HCT116 (cell line): ENCODE measurements around the gene INO80C. TPM values are rescaled to one million over a fixed set of nuclear protein-coding genes. Genes with fewer than 3 reads are reported as not detected.
A peak's percentile ranks its signal among the peaks of the same experiment; 100 is the strongest.

Experiments
- ATAC-seq: fragments of 200-7000 bp; cut with Tn5 transposase; 2 replicates; pipeline ENCODE4 v1.9.1; 2020; ENCODE audit warnings: mild to moderate bottlenecking, moderate library complexity
- BruUV-seq: library from RNA; stranded (reverse); fragments of 400-500 nt; replicated peaks from 2 replicates; lab custom pipeline; 2021; lab: Mats Ljungman, UMichigan
- CTCF ChIA-PET: fragments of 300-600 bp; sonication (Branson Sonifier 250); formaldehyde crosslinking; loops from one replicate; lab custom pipeline; 2021; ENCODE audit warnings: antibody characterized with exemption; lab: Charles Lee
- POLR2A ChIA-PET: fragments of 300-600, 350-600 bp; sonication (Branson Sonifier 250); formaldehyde crosslinking; loops from one replicate; lab custom pipeline; 2021; ENCODE audit warnings: antibody characterized with exemption; lab: Charles Lee
- RAD21 ChIA-PET, 2 experiments: fragments of 300-600 bp; sonication (Branson Sonifier 250); formaldehyde crosslinking; loops; one replicate each; lab custom pipeline; 2023; ENCODE audit warnings: low total read pairs in 2 of 2; ENCODE audit not compliant: uncharacterized antibody in 2 of 2, unreplicated experiment in 2 of 2, low non-redundant PET in 1 of 2; lab: Charles Lee
- DNase-seq: peaks from one replicate; pipeline ENCODE4 v3.0.0-alpha.2; 2010; ENCODE audit warnings: low read depth, low spot score
- H2AFZ ChIP-seq: fragments of 200-600 bp; shearing (Covaris generic), sonication (generic); 2 replicates; pipeline ENCODE4 v1.6.1; 2017; ENCODE audit warnings: low read depth, mixed run types, mixed read lengths, antibody characterized with exemption, low read length; ENCODE audit not compliant: poor library complexity, severe bottlenecking
- H3K27ac ChIP-seq: 2 replicates; pipeline ENCODE4 v1.5.1; 2012; ENCODE audit warnings: low read depth, low read length
- H3K27me3 ChIP-seq: fragments of 200-600 bp; sonication (generic); 2 replicates; pipeline ENCODE4 v1.6.1; 2016; ENCODE audit warnings: mixed run types, low read length, mixed read lengths; ENCODE audit not compliant: insufficient read depth
- H3K36me3 ChIP-seq, 2 experiments: fragments of 200-500 bp in 1 of 2; fragments of 200-600 bp in 1 of 2; sonication (Bioruptor generic) in 1 of 2; sonication (generic) in 1 of 2; 2 replicates each; pipeline versions ENCODE4 v1.5.1 to v1.6.1; 2014 to 2016; ENCODE audit warnings: low read length in 2 of 2, inconsistent platforms in 1 of 2, mixed read lengths in 1 of 2, mixed run types in 1 of 2; ENCODE audit not compliant: insufficient read depth in 2 of 2, control insufficient read depth in 1 of 2
- H3K4me1 ChIP-seq, 2 experiments: fragments of 200-600 bp in 1 of 2; sonication (generic) in 1 of 2; 2 replicates each; pipeline versions ENCODE4 v1.5.1 to v1.6.1; 2012 to 2017; ENCODE audit warnings: low read length in 2 of 2, inconsistent platforms in 1 of 2, mild to moderate bottlenecking in 1 of 2, mixed read lengths in 1 of 2, mixed run types in 1 of 2, moderate library complexity in 1 of 2; ENCODE audit not compliant: insufficient read depth in 2 of 2, control insufficient read depth in 1 of 2
- H3K4me2 ChIP-seq: fragments of 200-600 bp; sonication (generic); 2 replicates; pipeline ENCODE4 v1.6.1; 2017; ENCODE audit warnings: mixed run types, low read length, mixed read lengths
- H3K4me3 ChIP-seq, 2 experiments: fragments of 200-600 bp in 1 of 2; sonication (generic) in 1 of 2; replicated peaks in 1 of 2; 2 replicates each; pipeline ENCODE4 v1.5.1; 2011 to 2016; ENCODE audit warnings: low read length in 2 of 2, control low read depth in 1 of 2, low read depth in 1 of 2, mild to moderate bottlenecking in 1 of 2, mixed read lengths in 1 of 2, mixed run types in 1 of 2
- H3K79me2 ChIP-seq: fragments of 200-600 bp; sonication (generic); 2 replicates; pipeline ENCODE4 v1.6.1; 2017; ENCODE audit warnings: mild to moderate bottlenecking, mixed run types, low read length, moderate library complexity, mixed read lengths; ENCODE audit not compliant: insufficient read depth
- H3K9ac ChIP-seq: fragments of 200-600 bp; sonication (generic); 2 replicates; pipeline ENCODE4 v1.6.1; 2016; ENCODE audit warnings: low read length, mixed read lengths
- H3K9me2 ChIP-seq: fragments of 200-600 bp; sonication (generic), shearing (Covaris generic); 2 replicates; pipeline ENCODE4 v1.6.1; 2017; ENCODE audit warnings: mixed run types, mild to moderate bottlenecking, moderate library complexity; ENCODE audit not compliant: insufficient read depth
- H3K9me3 ChIP-seq, 2 experiments: fragments of 200-500 bp in 1 of 2; fragments of 200-600 bp in 1 of 2; sonication (Bioruptor generic) in 1 of 2; sonication (generic) in 1 of 2; 2 replicates each; pipeline ENCODE4 v1.6.1; 2014 to 2017; ENCODE audit warnings: low read length in 2 of 2, mixed read lengths in 2 of 2, inconsistent platforms in 1 of 2, low read depth in 1 of 2, mild to moderate bottlenecking in 1 of 2, mixed run types in 1 of 2, moderate library complexity in 1 of 2; ENCODE audit not compliant: control insufficient read depth in 1 of 2, insufficient read depth in 1 of 2
- H4K20me1 ChIP-seq: fragments of 200-600 bp; sonication (generic), shearing (Covaris generic); 2 replicates; pipeline ENCODE4 v1.6.1; 2017; ENCODE audit warnings: mixed run types, mild to moderate bottlenecking, moderate library complexity; ENCODE audit not compliant: insufficient read depth
- EZH2phosphoT487 ChIP-seq: fragments of 200-600 bp; IDR thresholded peaks from 2 replicates; pipeline ENCODE4 v1.6.1; 2018; ENCODE audit warnings: antibody characterized with exemption, borderline replicate concordance
- JUND ChIP-seq: IDR thresholded peaks from 2 replicates; pipeline ENCODE4 v1.6.1; 2012
- ZNF274 ChIP-seq: fragments of 200-500 bp; sonication (Bioruptor generic); IDR thresholded peaks from 2 replicates; pipeline ENCODE4 v1.6.1; 2014; ENCODE audit warnings: mild to moderate bottlenecking, low read depth, low read length, inconsistent platforms
- intact Hi-C: fragments of 100-400 bp; cut with micrococcal nuclease; formaldehyde crosslinking; loops from 2 replicates; pipeline ENCODE4 v1.10.0; 2022
- total RNA-seq: library from RNA; stranded (reverse); gene quantifications from one replicate; pipeline ENCODE4 v1.2.1, GENCODE V29; 2021; ENCODE audit not compliant: unreplicated experiment
- TF ChIP-seq, protein P1 (sequence below): IDR thresholded peaks from 2 replicates; pipeline ENCODE4 v1.6.1; 2012; ENCODE audit warnings: low read depth
- TF ChIP-seq, protein P2 (sequence below): IDR thresholded peaks from 2 replicates; pipeline ENCODE4 v1.6.1; 2012
- TF ChIP-seq, protein P3 (sequence below), 3 experiments: fragments of 200-600 bp in 1 of 3; sonication (generic) in 1 of 3; IDR thresholded peaks in 2 of 3; conservative IDR thresholded peaks in 1 of 3; 2 replicates each; pipeline ENCODE4 v1.5.1; 2012 to 2017; ENCODE audit warnings: low read depth in 2 of 3, low read length in 2 of 3, antibody characterized with exemption in 1 of 3, borderline replicate concordance in 1 of 3, control low read depth in 1 of 3, mild to moderate bottlenecking in 1 of 3, mixed read lengths in 1 of 3, mixed run types in 1 of 3, moderate library complexity in 1 of 3; ENCODE audit not compliant: insufficient read depth in 1 of 3

Gene INO80C
- total RNA-seq, 1 experiment from 2014 or later, result 30.7 TPM

GRCh38 chr18:35463827-35464226 is 33.9 kb downstream of the INO80C start:
- ChIA-PET POLR2A (interaction anchor here (0.7 kb wide), 1 partner anchor 10 kb away, joined by 3 read pairs; no protein-coding TSS in a partner anchor), RAD21 (no interaction called here)
- no peaks in the 10 kb centered on the region for H3K9me2 ChIP-seq
- DNase-seq (no peak), ATAC-seq (no peak)
- no TSS peak for BruUV-seq
- intact Hi-C loops, result no loop called here
- no peak overlapping the region for H3K4me3 ChIP-seq
- peaks cover 19 to 29% of the 10 kb centered on the region in 2 experiments for H3K4me1 ChIP-seq
- H3K27ac ChIP-seq, result no peak overlapping the region
- H3K36me3 ChIP-seq, result no peaks in the 10 kb centered on the region
- no peaks in the 10 kb centered on the region for H3K9me3 ChIP-seq
- H2AFZ ChIP-seq, result no peak overlapping the region
- no peaks in the 10 kb centered on the region for H4K20me1 ChIP-seq
- no peaks in the 10 kb centered on the region for H3K27me3 ChIP-seq
- H3K9ac ChIP-seq, result no peak overlapping the region
- TF ChIP-seq, protein P1, sequence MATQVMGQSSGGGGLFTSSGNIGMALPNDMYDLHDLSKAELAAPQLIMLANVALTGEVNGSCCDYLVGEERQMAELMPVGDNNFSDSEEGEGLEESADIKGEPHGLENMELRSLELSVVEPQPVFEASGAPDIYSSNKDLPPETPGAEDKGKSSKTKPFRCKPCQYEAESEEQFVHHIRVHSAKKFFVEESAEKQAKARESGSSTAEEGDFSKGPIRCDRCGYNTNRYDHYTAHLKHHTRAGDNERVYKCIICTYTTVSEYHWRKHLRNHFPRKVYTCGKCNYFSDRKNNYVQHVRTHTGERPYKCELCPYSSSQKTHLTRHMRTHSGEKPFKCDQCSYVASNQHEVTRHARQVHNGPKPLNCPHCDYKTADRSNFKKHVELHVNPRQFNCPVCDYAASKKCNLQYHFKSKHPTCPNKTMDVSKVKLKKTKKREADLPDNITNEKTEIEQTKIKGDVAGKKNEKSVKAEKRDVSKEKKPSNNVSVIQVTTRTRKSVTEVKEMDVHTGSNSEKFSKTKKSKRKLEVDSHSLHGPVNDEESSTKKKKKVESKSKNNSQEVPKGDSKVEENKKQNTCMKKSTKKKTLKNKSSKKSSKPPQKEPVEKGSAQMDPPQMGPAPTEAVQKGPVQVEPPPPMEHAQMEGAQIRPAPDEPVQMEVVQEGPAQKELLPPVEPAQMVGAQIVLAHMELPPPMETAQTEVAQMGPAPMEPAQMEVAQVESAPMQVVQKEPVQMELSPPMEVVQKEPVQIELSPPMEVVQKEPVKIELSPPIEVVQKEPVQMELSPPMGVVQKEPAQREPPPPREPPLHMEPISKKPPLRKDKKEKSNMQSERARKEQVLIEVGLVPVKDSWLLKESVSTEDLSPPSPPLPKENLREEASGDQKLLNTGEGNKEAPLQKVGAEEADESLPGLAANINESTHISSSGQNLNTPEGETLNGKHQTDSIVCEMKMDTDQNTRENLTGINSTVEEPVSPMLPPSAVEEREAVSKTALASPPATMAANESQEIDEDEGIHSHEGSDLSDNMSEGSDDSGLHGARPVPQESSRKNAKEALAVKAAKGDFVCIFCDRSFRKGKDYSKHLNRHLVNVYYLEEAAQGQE, result no peak
- TF ChIP-seq EZH2phosphoT487, result no peak
- TF ChIP-seq, all 23 proteins: peak for 0
- CTCF ChIA-PET, result no interaction called here
- no peak overlapping the region for H3K4me2 ChIP-seq
- no peaks in the 10 kb centered on the region for H3K79me2 ChIP-seq

DNA sequence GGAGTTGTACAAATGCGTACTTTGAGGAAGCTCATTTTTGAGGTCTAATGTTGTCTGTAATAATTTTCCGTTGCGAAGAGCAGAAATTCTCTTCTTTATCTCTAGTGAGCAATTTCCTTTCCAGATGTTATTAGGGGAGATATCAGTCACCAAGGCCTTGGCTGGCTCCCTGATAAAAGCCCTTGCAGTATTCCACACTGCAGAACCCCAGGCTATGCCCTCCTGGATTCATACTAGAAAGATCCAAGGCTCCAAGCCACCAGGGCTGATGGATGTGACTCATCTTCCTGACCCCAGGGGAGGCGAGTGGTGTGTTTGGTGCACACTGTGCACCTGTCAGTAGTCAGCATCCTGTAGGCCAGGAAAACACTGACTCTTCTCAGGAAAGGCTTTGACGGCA is 34.7 kb downstream of the INO80C start:
- Histone ChIP-seq H3K27me3 (no peaks in the 10 kb centered on the region), H3K4me2 (no peak overlapping the region), H3K9ac (no peak overlapping the region), H3K27ac (no peak overlapping the region), H4K20me1 (no peaks in the 10 kb centered on the region), H3K9me2 (no peaks in the 10 kb centered on the region), H3K4me3 (no peak overlapping the region), H3K36me3 (no peaks in the 10 kb centered on the region), H2AFZ (no peak overlapping the region), H3K9me3 (no peaks in the 10 kb centered on the region), H3K4me1 (peaks cover 26 to 36% of the 10 kb centered on the region in 2 experiments), H3K79me2 (no peaks in the 10 kb centered on the region)
- peak; percentile 25; the same call in 1 of the 2 replicates for ATAC-seq
- intact Hi-C loops, result no loop called here
- POLR2A ChIA-PET, result no interaction called here
- DNase-seq, result no peak
- TF ChIP-seq JUND, result peak; percentile 20; the same call in 1 of the 2 replicates
- TF ChIP-seq, protein P2, sequence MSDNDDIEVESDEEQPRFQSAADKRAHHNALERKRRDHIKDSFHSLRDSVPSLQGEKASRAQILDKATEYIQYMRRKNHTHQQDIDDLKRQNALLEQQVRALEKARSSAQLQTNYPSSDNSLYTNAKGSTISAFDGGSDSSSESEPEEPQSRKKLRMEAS, result no peak
- no peak for TF ChIP-seq ZNF274
- TF ChIP-seq, protein P3, sequence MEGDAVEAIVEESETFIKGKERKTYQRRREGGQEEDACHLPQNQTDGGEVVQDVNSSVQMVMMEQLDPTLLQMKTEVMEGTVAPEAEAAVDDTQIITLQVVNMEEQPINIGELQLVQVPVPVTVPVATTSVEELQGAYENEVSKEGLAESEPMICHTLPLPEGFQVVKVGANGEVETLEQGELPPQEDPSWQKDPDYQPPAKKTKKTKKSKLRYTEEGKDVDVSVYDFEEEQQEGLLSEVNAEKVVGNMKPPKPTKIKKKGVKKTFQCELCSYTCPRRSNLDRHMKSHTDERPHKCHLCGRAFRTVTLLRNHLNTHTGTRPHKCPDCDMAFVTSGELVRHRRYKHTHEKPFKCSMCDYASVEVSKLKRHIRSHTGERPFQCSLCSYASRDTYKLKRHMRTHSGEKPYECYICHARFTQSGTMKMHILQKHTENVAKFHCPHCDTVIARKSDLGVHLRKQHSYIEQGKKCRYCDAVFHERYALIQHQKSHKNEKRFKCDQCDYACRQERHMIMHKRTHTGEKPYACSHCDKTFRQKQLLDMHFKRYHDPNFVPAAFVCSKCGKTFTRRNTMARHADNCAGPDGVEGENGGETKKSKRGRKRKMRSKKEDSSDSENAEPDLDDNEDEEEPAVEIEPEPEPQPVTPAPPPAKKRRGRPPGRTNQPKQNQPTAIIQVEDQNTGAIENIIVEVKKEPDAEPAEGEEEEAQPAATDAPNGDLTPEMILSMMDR (IDR thresholded peaks at IDR 0.05 in 2 of 3, conservative IDR thresholded peaks at IDR 0.05 in 1 of 3; ENCODE audit: borderline replicate concordance in 1 of 3, insufficient read depth in 1 of 3, low read depth in 2 of 3, low read length in 2 of 3), result no peak
- no TSS peak for BruUV-seq
- CTCF ChIA-PET, result no interaction called here
- RAD21 ChIA-PET, result no interaction called here
